Stomach smooth muscle (tissue), 2 donors: ENCODE measurements around the gene C11orf58.

ENCODE experiments used
- H3K27ac ChIP-seq: one replicate; pipeline ENCODE4 v1.7.0; 2013; ENCODE audit warnings: mild to moderate bottlenecking, low read length, inconsistent platforms
- H3K27me3 ChIP-seq, 2 donors: one replicate each; pipeline ENCODE4 v1.7.0; 2013; ENCODE audit warnings: low read length in 2 of 2; ENCODE audit not compliant: insufficient read depth in 2 of 2, control insufficient read depth in 1 of 2
- H3K36me3 ChIP-seq, 2 donors: one replicate each; pipeline ENCODE4 v1.7.0; 2013; ENCODE audit warnings: low read length in 2 of 2; ENCODE audit not compliant: control insufficient read depth in 2 of 2, insufficient read depth in 2 of 2
- H3K4me1 ChIP-seq: one replicate; pipeline ENCODE4 v1.7.0; 2013; ENCODE audit warnings: low read length; ENCODE audit not compliant: control insufficient read depth, insufficient read depth
- H3K4me3 ChIP-seq, 2 donors: one replicate each; pipeline ENCODE4 v1.7.0; 2013; ENCODE audit warnings: low read length in 2 of 2
- H3K9ac ChIP-seq, 2 donors: one replicate each; pipeline ENCODE4 v1.7.0; 2013; ENCODE audit warnings: low read length in 2 of 2, mild to moderate bottlenecking in 1 of 2
- H3K9me3 ChIP-seq, 2 donors: one replicate each; pipeline ENCODE4 v1.7.0; 2013; ENCODE audit warnings: low read length in 2 of 2; ENCODE audit not compliant: control insufficient read depth in 2 of 2
- donor health status: healthy.
- donor health status: Pancreatic carcinoma.

The C11orf58 gene

GRCh38 chr11:16744128-16744725 is 5.8 kb downstream of the C11orf58 start:
- peaks cover 12 to 25% of the 10 kb centered on the region in 2 donors for H3K36me3 ChIP-seq
- no peaks in the 10 kb centered on the region for H3K9me3 ChIP-seq
- no peak overlapping the region for H3K27ac ChIP-seq
- no peaks in the 10 kb centered on the region for H3K27me3 ChIP-seq
- H3K4me1 ChIP-seq = peaks cover 19% of the 10 kb centered on the region
- H3K4me3 ChIP-seq = no peak overlapping the region
- no peak overlapping the region for H3K9ac ChIP-seq

GRCh38 chr11:16745950-16746605 is 7.6 kb downstream of the C11orf58 start:
- Histone ChIP-seq H3K9me3 (no peaks in the 10 kb centered on the region), H3K4me1 (peaks cover 10% of the 10 kb centered on the region), H3K36me3 (peaks cover 30 to 44% of the 10 kb centered on the region in 2 donors), H3K4me3 (no peak overlapping the region), H3K27ac (no peak overlapping the region), H3K9ac (no peak overlapping the region), H3K27me3 (no peaks in the 10 kb centered on the region)

- no peaks in the 10 kb centered on the region for H3K9me3 ChIP-seq
- H3K36me3 ChIP-seq = peaks cover 40 to 64% of the 10 kb centered on the region in 2 donors
These were observed 10.6 kb downstream of the C11orf58 start for GRCh38 chr11:16749092-16749491.

GRCh38 chr11:16749666-16750065 is 11.2 kb downstream of the C11orf58 start:
- peaks cover 44 to 65% of the 10 kb centered on the region in 2 donors for H3K36me3 ChIP-seq
- H3K27me3 ChIP-seq = no peaks in the 10 kb centered on the region
- no peak overlapping the region for H3K4me3 ChIP-seq
- H3K9me3 ChIP-seq = no peaks in the 10 kb centered on the region
- H3K27ac ChIP-seq = no peak overlapping the region
- H3K9ac ChIP-seq = no peak overlapping the region
- peaks cover 3% of the 10 kb centered on the region for H3K4me1 ChIP-seq

More at GRCh38 chr11:16749092-16749491, 10.6 kb downstream of the C11orf58 start:
- H3K4me3 ChIP-seq = no peak overlapping the region
- no peak overlapping the region for H3K9ac ChIP-seq
- H3K27ac ChIP-seq = no peak overlapping the region
- H3K4me1 ChIP-seq = peaks cover 4% of the 10 kb centered on the region
- H3K27me3 ChIP-seq = no peaks in the 10 kb centered on the region

GRCh38 chr11:16750417-16750816 is 12.0 kb downstream of the C11orf58 start:
- no peak overlapping the region for H3K27ac ChIP-seq
- no peak overlapping the region for H3K4me3 ChIP-seq
- no peak overlapping the region for H3K9ac ChIP-seq
- H3K9me3 ChIP-seq = no peaks in the 10 kb centered on the region
- H3K4me1 ChIP-seq = no peaks in the 10 kb centered on the region
- peaks cover 42 to 64% of the 10 kb centered on the region in 2 donors for H3K36me3 ChIP-seq
- no peaks in the 10 kb centered on the region for H3K27me3 ChIP-seq

- Histone ChIP-seq H3K4me3 (no peak overlapping the region), H3K36me3 (peaks cover 14 to 15% of the 10 kb centered on the region in 2 donors), H3K27me3 (no peaks in the 10 kb centered on the region)
These were observed 20.1 kb downstream of the C11orf58 start for GRCh38 chr11:16758382-16759024.

GRCh38 chr11:16759857-16760508 is 21.5 kb downstream of the C11orf58 start:
- peaks cover 7 to 8% of the 10 kb centered on the region in 2 donors for H3K36me3 ChIP-seq
- H3K4me3 ChIP-seq = no peak overlapping the region
- H3K4me1 ChIP-seq = no peaks in the 10 kb centered on the region
- H3K27ac ChIP-seq = no peak overlapping the region
- no peak overlapping the region for H3K9ac ChIP-seq
- no peaks in the 10 kb centered on the region for H3K27me3 ChIP-seq
- no peaks in the 10 kb centered on the region for H3K9me3 ChIP-seq

More at GRCh38 chr11:16758382-16759024, 20.1 kb downstream of the C11orf58 start:
- H3K4me1 ChIP-seq = no peaks in the 10 kb centered on the region
- H3K9me3 ChIP-seq = no peaks in the 10 kb centered on the region
- H3K9ac ChIP-seq = no peak overlapping the region
- H3K27ac ChIP-seq = no peak overlapping the region

GRCh38 chr11:16763746-16764145 is 25.3 kb downstream of the C11orf58 start:
- Histone ChIP-seq H3K4me3 (no peak overlapping the region), H3K9ac (no peak overlapping the region), H3K27me3 (no peaks in the 10 kb centered on the region), H3K27ac (no peak overlapping the region), H3K4me1 (no peaks in the 10 kb centered on the region), H3K36me3 (peaks cover 0 to 1% of the 10 kb centered on the region in 2 donors), H3K9me3 (no peaks in the 10 kb centered on the region)

- Histone ChIP-seq H3K27me3 (no peaks in the 10 kb centered on the region), H3K4me3 (no peak overlapping the region), H3K9me3 (no peaks in the 10 kb centered on the region), H3K36me3 (no peaks in the 10 kb centered on the region), H3K27ac (no peak overlapping the region), H3K9ac (no peak overlapping the region), H3K4me1 (no peaks in the 10 kb centered on the region)
These were observed 26.4 kb downstream of the C11orf58 start for GRCh38 chr11:16764888-16765287.

- Histone ChIP-seq H3K9me3 (no peaks in the 10 kb centered on the region), H3K4me1 (no peaks in the 10 kb centered on the region), H3K27me3 (no peaks in the 10 kb centered on the region), H3K9ac (no peak overlapping the region), H3K27ac (no peak overlapping the region), H3K36me3 (no peaks in the 10 kb centered on the region), H3K4me3 (no peak overlapping the region)
These were observed 28.7 kb downstream of the C11orf58 start for GRCh38 chr11:16767137-16767536.
